ENCODE data around the gene VPS35L.
"Not testable (repeated sequence)": the region's sequence is repeated elsewhere in the genome, so short reads cannot be mapped to it uniquely, and the experiment has no call there.

Gene VPS35L

DNA sequence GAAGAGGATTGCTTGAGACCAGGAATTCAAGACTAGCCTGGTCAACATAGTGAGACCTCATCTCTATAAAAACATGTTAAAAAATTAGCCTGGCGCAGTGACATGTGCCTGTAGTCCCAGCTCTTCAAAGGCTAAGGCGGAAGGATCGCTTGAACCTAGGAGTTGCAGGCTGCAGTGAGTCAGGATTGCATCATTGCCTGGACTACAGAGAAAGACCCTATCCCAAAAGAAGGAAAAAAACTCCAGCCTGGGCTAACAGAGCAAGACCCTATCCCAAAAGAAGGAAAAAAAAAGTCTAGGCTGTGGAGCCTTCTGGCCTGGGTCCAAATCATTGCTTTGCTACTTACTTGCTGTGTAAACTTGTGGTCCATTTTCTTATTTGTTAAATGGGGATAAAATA is 26.8 kb upstream of the VPS35L start:
- DNase-seq (ENCODE audit: low spot score), result no peak

DNA sequence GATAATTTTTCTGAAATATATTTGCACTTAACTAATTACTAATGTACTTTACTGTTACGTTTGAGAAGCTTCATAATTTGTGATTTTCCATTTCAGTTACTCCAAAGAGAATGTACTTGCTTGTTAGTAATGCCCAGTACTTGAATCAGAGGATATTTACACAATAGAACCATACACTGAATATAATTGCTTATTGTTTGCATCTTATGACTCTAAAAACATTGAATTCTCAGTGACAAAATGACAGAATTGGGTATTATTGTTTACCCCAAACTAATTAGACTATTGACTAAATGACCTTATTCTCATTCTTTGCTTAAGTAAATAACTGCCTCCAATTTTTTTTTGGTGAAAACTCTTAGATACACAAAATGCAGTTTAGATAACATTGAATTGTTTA is 22.9 kb upstream of the VPS35L start:
- DNase-seq (ENCODE audit: low spot score), result no peak

DNA sequence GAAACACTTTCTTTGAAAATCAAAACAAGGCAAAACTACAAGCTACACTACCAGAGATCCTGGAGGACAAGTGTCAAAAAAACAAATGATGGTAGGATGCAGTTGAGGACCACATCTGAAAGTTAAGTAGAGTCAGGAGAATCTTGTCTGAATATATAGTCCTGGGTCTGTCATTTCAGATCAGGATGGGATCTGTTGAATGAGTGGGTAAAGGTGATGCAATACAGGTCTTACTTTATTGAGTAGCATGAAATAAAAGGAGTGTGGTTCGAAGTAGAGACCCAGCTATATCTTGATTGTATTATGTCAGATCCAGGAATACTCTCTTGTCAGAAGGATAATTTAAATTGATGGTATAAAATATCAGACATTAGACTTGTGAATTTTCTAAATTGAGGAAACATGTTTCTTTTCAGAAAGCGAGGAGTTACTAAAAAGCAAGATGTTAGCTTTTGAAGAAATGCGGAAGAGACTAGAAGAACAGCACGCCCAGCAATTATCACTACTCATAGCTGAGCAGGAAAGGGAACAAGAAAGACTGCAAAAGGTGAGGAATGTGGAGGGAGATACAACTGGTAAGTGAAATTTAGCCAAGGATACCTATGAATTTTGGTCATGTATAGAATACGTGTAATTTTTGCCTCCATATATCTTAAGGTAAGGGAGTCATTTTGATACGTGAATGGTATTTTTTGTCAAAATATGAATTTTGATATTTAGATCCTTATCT is 15.1 kb upstream of the VPS35L start:
- no peak for DNase-seq (ENCODE audit: low spot score)

DNA sequence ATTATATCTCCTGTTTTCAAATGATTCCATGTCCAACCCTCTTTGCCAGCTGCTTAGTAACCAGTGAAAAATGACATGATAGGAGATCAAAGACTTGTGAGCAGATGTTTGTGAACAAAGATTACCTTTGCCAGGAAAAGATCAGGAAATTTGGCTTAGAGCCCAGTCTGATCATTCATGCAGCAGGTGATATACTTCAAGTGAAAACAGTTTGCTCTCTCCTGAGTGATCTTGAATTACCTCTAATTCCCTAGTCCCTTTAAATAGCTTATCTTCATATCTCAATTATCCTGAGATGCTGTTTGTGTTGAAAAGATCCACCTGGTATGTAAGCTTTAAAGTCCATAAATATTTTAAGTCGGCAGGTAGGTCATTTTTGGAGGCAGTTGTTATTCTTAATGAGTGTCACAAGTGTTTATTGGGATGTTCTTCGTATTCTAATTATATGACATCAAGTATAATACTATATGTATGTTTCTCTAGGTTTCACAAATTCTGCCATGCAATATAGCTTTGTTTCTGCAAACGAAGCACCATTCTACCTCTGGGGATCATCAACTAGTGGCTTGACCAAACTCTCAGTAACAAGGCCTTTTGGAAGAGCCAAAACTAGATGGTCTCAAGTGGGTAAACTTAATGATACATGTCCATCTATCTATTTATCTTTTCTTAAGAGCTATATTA is 13.2 kb upstream of the VPS35L start:
- peak; percentile 58 for DNase-seq (ENCODE audit: low spot score)

DNA sequence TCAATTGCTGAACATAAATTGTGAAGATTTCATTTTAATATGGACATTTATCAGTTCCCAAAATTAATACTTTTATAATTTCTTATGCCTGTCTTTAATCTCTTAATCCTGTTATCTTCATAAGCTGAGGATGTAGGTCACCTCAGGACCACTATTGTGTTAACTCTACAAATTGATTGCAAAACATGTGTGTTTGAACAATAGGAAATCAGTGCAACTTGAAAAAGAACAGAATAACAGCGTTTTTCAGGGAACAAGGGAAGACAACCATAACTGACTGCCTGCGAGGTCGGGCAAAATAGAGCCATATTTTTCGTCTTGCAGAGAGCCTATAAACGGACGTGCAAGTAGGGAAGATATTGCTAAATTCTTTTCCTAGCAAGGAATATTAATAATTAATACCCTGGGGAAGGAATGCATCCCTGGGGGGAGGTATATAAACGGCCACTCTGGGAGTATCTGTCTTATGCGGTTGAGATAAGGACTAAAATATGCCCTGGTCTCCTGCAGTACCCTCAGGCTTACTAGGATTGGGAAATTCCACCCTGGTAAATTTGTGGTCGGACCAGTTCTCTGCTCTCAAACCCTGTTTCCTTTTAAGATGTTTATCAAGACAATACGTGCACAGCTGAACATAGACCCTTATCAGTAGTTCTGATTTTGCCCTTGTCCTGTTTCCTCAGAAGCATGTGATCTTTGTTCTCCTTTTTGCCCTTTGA is 12.1 kb upstream of the VPS35L start:
- not testable (repeated sequence) for DNase-seq (ENCODE audit: low spot score)

DNA sequence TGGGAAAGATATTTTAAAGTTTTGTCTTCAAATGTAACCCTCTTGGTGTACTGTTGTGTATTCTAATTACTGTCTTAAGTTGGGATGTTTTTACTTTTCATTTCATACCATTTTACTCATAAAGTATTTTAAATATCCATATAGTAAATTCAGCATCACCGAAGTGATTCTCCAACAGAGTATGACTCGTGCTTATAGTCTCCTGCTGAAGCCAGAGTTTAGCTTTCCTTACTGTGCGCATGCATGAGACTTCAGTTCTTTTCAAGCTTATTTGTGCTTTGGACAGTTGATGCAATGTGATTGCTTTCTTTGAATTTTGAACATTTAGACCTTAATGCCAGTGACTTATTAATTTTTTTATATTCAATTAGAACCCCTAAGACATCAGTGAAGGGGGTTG is 7.4 kb upstream of the VPS35L start:
- DNase-seq (ENCODE audit: low spot score), result no peak

DNA sequence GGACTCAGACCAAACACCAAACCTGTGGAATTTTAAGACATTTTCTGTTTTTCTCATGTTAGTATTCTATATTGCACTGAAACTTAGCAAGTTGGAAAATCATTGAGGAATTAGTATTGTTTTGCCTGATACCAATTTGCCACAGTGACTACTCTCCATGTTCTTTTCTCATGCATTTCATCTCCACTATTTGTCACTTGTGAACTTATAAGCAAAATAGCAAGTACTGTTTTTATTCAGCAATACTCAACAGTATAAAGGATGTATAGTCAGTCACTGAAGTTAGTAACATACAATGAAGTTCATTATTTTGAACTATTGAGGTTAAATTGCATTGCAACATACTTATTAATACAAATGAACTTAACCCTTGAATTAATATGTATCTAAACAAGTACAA is 5.8 kb upstream of the VPS35L start:
- no peak for DNase-seq (ENCODE audit: low spot score)

DNA sequence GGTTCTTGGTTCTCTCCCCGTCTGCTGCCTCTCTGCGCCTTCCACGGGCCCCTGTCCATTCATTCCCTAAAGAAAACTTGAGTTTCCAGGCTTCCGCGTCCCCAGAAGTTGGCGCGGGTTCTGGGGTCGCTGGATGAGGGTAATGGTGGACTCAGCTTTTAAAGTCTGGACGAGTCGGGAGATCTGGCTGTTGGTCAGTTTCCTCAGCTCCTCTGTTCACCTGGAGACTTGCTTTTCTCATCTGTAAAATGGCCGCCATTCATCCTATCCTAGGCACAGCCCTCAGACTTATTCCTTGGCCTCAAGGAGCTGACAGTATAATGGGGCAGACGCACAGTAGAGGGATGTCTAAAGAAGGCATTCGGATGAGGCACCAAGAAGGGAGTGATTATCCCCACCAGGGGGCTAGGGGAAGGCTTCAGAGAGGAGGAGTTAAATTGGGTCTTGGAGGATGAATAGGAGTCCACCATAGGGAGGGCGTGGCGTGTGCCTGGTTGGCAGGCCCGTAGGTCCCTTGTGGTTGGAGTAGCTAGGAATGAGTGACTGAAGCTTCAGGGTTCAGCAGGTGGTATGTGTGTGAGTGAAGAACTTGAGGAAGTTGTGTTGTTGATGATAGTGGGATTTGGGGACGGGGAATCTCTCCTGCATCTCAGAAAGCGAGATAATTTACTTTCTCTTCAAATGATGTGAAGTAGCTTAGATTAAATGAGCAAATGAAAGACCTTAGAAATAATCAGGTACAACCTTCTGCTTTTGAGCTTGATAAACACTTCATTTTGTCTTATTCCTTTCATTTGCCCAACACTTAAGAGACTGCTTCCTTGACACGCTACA is 652 bp downstream of the VPS35L start:
- DNase-seq (ENCODE audit: low spot score), result peak; percentile 67

DNA sequence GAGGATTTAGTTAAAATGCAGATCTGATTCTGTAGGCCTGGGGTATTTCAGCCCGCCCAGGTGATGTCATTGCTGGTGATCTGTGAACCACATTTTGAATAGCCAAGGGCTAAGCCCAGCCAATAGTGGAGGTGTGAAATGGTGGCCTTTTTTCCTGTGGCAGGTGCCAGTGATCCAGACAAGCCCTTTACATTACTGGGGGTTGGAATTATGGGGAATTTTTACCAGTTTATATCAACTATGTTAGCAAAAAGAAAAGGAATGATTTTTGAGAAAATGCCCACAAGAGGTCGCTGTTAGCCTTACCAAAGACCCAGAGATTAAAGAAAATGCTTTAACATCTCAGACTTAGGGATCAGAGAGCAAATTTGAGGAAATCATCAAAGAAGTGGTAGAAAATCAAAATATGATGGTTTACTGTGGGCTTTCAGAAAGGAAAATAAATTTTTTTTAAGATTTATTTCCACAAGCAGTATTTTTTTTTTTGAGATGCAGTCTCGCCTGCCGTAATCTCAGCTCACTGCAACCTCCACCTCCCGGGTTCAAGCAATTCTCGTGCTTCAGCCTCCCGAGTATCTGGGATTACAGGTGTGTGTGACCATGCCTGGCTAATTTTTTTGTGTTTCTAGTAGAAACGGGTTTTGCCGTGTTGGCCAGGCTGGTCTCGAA is 3.9 kb downstream of the VPS35L start:
- peak; percentile 49 for DNase-seq (ENCODE audit: low spot score)

DNA sequence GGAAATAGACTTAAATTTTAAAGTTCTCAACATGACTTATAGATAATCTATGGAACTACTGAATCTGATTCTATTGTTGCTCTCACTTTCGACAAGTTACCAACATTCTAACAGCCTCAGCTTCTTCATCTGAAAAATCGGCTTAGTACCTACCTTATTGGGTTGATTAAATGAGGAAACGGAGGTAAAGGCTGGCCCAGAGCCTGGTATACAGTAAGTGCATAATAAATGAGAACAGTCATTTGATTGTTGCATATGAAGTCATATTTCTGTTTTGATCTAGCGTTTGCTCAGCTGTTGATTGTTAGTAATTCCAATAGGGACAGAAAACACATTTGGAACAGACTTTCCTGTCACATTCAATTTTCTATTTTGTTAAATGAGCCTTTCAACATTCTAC is 4.6 kb downstream of the VPS35L start:
- no peak for DNase-seq (ENCODE audit: low spot score)

DNA sequence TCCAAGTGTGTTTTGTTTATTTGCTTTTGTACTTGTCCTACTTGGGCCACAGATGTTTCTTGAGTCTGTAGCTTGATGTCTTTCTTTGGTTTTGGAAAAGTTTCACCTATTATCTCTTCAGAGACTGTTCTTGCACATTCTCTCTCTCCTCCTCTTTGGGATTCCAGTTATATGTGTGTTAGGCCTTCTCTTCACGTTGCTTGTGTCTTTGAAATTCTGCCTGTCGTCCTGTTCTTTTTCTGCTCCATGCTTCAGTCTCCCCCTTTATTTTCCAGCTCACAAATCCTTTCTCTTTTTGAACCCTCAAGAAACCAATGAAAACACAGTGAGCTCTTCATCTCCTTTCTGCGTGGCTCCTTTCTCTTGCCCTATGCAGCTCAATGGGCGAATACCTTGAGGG is 7.9 kb downstream of the VPS35L start:
- no peak for DNase-seq (ENCODE audit: low spot score)

DNA sequence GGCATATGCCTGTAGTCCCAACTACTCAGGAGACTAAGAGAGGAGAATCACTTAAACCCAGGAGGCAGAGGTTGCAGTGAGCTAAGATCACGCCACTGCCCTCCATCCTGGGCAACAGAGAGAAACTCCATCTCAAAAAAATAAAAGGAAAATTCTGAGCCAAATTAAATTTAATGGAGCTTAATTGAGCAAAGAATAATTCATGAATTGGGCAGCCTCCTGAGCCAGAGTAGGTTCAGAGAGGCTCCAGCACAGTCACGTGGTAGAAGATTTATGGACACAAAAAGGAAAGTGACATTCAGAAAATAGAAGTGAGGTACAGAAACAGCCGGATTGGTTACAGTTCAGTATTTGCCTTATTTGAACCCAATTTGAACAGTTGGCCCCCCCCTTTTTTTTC is 10.9 kb downstream of the VPS35L start:
- no peak for DNase-seq (ENCODE audit: low spot score)

DNA sequence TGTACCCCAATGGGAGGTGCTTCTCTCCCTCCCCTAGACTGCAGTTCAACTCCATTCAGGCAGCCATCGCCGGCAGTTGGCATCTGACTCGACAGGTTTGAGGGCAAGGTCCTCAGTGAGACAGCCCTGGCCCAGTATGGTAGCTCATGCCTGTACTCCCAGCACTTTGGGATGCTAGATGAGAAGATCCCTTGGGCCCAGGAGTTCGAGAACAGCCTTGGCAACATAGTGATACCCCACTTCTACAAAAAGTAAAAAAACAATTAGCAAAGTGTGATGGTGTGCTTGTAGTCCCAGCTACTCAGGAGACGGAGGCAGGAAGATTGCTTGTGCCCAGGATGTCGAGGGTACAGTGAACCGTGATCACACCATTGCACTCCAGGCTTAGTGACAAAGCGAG is 12.1 kb downstream of the VPS35L start:
- no peak for DNase-seq (ENCODE audit: low spot score)

DNA sequence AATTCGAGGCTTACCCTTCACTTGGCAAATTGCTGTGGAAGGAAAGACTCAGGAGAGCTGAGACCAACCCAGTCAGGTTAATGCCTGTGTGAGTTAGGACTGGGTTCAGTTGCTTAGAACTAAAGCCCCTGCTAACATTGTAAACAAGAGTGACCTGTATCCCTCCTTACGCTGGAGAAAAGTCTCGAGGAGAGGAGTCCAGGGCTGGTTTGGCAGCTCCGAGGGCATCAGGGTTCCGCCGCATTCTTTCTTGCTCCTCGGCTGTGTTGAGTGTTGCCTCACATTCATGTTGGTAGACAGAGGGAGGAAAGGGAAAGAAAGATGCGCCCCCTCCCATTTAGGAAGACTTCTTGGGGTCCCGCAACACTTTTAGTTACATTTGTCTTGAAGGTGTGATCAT is 18.5 kb downstream of the VPS35L start:
- no peak for DNase-seq (ENCODE audit: low spot score)

DNA sequence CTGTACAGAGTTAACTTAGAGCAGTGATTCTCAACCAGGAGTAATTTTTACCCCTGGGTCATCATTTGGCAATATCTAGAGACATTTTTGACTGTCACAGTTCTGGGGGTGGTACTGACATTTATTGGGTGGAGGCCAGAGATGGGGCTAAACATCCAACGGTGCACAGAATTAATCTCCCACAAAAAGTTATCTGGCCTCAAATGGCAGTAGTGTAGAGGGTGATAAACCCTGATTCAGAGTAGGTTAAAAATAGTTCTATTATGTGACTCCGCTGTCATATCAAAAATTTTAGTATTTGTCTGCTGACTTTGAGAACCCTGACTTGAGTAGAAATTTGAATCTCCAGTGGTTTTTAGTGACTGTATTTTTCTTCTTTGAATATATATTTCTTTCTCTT is 19.1 kb downstream of the VPS35L start:
- no peak for DNase-seq (ENCODE audit: low spot score)

DNA sequence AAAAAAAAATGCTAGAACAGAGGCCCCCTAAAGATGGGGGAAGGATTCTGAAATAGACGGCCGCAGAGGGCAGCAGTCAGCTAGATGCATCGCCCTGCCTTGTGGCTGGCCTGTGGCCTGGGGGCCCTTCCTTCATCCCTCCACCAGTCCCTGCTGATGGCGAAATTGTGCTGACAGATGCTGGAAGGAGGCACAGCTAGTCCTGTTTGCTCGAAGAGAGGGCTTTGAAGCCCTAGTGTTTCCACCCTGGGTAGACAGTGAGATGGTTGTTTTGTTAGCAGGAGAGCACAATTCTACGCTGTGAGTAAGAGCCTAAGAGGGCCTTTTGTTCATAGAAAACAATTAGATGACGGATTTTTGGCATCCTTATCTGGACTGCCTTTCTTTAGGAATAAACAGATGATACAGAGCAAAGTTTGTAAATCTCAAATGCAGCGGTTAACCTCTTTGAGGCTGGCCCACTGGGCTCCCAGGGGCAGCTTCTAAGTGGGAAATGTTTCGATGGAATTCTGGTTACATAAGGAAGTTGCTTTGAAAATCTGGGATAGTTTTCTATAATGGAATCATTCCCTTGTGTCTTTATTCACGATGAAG is 23.0 kb downstream of the VPS35L start:
- DNase-seq (ENCODE audit: low spot score), result no peak

DNA sequence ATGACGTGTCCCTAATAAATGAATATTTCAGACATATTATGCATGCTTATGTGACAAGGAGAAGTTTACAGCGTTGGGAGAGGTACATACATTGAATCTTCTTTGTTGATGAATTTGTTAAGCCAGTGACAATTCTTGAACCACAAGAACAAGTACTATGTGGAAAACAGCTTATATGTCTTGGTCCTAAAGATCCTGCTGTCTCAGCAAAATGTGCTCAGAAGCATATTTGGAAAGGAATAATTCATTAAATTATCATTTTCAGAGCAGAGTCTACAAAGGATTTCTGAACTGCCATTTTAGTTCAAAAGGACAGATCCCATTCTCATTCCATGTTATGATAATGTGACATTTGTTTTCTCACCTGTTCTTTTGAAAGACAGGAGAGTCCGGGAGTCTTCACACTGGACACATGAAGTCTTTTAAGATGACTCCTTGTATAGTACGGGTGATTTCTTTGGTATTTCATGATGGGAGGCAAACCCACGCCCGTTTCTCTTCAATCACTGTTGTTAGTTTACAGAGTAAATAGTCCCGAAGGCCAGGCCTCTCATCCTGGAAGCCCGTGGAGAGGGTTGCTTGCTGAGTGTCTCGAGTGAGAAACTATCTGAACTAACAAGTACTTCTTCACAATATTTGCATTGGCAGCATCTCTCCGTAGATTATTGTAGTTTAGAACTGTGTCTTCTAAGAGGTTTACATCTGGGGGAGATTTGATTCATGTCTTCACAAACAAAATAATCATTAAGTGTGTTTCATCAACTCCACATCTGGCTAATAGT is 26.7 kb downstream of the VPS35L start:
- DNase-seq (ENCODE audit: low spot score), result no peak

DNA sequence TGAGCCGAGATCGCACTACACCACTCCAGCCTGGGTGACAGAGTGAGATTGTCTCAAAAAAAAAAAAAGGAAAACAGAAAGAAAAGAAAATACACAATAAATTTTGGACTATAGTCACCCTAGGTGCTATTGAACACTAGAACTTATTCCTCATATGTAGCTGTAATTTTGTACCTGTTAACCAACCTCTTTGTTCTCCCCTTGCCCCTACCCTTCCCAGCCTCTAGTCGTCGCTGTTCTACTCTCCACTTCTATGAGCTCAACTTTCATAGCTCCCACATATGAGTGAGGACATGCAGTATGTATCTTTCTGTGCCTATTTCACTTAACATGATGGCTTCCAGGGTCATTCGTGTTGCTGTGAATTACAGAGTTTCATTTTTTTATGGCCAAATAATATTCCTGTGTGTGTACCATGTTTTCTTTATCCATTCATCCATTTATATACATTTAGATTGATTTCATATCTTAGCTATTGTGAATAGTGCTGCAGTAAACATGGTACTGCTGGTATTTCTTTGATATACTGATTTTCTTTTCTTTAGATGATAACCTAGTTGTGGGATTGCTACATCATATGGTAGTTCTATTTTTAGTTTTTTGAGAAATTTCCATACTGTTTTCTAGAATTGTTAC is 28.3 kb downstream of the VPS35L start:
- peak; percentile 48 for DNase-seq (ENCODE audit: low spot score)

DNA sequence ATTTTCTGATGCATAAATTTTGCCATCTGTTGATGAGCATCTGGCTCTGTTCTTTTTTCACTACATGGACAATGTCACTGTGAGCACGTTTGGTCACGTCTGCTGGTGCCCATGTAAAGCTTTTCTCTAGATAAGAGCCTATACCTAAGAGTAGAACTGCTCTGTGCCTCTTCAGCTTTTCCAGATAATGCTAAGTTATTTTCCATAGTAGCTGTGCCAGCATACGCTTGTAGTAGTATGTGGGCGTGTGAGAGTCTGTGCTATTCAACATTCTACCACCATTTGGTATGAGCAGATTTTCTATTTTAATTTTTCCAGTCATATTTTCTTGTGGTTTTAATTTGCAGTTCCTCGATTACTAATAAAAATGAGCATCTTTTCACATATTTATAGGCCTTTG is 33.2 kb downstream of the VPS35L start:
- no peak for DNase-seq (ENCODE audit: low spot score)

DNA sequence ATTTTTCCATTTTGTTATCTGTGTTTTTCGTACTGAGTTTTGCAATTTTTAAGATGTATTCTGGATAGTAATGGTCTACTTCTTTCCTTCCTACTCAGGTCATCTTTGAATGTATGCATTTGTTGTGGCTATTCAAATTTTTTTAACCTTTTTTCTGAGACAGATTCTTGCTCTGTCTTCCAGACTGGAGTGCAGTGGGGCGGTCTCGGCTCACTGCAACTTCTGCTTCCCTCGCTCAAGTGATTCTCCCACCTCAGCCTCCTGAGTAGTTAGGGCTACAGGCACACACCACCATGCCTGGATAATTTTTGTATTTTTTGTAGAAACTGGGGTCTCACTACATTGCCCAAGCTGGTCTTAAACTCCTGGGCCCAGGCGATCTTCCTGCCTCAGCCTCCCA is 33.6 kb downstream of the VPS35L start:
- DNase-seq (ENCODE audit: low spot score), result no peak

All from kidney tubule cell (primary cell).